Measurements from ENCODE around the gene SIPA1L3.

DNA sequence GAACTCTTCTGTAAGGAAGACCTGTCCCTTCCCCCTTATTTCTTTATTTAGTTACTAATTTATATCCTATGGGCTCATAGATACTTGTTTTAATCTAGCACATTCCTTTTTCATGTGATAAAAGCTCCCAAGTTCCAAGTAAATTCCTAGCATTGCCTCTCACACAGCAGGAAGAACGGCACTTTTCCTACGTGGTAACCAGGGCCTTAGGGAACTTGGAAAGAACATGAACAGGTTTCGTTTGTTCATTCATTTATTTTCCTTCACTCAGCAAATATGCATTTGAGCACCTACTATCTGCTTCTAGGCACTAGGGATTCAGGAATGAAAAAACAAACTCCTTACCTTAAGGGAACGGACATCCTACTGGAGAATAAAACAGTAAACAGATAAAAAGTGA, 125.1 kb downstream of the SIPA1L3 start:
- TF ChIP-seq, protein P1, sequence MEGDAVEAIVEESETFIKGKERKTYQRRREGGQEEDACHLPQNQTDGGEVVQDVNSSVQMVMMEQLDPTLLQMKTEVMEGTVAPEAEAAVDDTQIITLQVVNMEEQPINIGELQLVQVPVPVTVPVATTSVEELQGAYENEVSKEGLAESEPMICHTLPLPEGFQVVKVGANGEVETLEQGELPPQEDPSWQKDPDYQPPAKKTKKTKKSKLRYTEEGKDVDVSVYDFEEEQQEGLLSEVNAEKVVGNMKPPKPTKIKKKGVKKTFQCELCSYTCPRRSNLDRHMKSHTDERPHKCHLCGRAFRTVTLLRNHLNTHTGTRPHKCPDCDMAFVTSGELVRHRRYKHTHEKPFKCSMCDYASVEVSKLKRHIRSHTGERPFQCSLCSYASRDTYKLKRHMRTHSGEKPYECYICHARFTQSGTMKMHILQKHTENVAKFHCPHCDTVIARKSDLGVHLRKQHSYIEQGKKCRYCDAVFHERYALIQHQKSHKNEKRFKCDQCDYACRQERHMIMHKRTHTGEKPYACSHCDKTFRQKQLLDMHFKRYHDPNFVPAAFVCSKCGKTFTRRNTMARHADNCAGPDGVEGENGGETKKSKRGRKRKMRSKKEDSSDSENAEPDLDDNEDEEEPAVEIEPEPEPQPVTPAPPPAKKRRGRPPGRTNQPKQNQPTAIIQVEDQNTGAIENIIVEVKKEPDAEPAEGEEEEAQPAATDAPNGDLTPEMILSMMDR (IDR thresholded peaks at IDR 0.05) = no peak
- TF ChIP-seq POLR2A (IDR thresholded peaks at IDR 0.05) = no peak

Data from adrenal gland (tissue), 5 donors.